Activated CD4-positive, alpha-beta T cell treated with anti-CD3 and anti-CD28 coated beads for 48 hours (primary cell): ENCODE data around the gene SNX33.
"Not testable (repeated sequence)": the region's sequence is repeated elsewhere in the genome, so short reads cannot be mapped to it uniquely, and the experiment has no call there.

ENCODE experiments used
- DNase-seq: peaks from one replicate; pipeline ENCODE4 v3.0.0-alpha.2; 2020

The SNX33 gene

DNA sequence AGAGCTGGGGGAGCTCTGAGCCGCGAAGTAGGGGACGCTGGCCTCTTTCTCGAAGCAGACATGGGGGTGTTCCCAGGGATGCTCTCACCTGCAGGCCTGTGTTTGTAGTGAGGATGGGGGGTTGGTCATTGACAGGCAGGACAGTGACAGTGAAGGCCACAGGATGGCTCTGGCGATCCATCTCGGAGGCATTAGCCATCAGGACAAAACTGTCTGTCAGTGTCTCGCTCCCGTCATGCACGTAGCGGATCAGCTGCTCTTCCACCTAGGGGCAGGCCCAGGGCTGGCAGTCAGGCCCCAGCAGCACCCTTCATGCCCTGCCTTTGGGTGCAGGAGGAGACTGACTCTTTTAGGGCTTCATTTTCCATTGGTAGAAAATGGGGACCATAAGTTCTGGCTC, 36.9 kb downstream of the SNX33 start:
- DNase-seq: no peak

- no peak for DNase-seq
Measured at GRCh38 chr15:75685195-75685594, 37.5 kb downstream of the SNX33 start.

GRCh38 chr15:75686212-75686642, 38.5 kb downstream of the SNX33 start:
- DNase-seq: peak; percentile 91

DNA sequence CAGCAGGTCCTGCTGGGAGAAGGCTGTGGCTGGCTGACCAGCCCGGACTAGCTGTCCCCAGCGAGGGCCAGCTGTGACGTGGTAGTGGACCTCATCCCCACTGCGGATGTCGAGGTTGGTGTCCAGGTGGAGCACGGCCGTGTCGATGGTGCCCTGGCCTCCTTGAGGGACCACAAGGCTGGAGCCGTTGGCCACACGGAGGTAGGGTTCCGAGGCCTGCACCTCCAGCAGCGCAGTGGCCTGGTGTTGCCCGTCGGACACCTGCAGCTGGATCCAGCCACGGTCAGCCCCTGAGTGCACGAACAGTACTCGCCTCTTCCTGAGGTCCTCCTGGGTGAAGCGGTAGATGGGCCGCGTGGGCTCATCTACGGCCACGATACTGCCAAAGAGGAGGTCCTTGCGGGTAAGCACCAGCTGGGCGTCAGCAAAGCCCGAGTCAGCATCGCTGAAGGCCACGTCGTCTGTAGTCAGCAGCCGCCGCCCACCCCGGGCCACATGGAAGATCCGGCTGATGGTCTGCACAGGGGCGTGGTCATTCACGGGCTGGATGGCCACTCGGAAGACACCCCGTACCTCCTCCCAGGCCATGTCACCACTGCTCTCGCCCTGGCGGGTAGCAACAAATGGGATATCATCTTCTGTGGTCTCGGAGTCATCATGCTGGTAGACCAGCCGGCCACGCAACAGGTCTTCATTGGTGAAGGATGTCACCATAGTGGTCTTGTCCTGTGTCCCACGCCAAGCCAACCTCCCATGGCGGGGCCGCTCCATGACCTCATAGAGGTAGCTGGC, 40.0 kb downstream of the SNX33 start:
- no peak for DNase-seq

DNA sequence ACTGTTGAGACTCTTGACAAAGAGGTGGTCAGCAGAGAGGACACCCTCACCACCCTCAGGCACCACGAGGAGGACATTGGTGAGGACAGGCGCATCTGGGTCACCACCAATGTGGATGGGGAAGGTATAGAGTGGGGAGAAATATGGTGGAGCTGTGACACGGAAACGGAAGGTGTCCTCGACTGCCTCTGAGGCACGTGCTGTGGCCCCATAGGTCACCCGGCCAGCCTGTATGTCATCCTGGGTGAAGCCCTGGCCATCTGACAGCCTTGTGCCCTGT, 40.5 kb downstream of the SNX33 start:
- DNase-seq: no peak

DNA sequence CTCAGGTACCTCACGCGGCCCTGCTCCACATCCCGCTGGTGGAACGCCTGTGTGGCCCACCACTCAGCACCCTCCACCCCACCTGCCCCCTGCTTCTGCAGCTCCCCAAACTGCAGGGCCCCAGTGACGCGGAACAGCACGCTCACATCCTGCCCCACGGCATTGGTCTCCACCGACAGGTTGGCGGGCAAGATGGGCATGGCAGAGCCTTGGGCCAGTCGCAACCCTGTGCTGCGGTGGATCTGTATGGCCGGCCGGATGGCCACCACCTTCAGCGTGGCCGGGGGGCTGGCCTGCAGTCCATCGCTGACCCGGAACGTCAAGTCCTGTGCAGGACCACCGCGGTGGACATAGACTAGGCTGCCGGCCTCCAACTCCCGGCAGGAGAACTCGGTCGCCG, 41.1 kb downstream of the SNX33 start:
- no peak for DNase-seq

- not testable (repeated sequence) for DNase-seq
Measured at GRCh38 chr15:75689429-75689828, 41.7 kb downstream of the SNX33 start.

DNA sequence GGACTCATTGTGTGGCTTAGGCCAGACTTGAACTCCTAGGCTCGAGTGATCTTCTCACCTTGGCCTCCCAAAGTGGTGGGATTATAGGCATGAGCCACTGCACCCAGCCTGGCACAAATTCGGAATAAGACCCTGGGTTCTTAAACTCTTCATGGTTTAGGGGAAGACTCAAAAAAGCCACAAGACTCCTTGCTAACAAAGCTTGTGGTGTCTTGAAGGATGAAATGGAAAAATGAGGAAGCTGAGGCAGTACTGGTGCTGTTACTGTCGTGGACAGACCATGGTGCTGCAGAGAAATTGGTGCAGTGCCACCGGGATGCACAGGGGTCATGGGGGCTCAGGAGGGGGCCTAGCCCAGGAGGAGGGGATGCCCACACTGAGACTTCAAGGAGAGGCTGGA, 44.6 kb downstream of the SNX33 start:
- not testable (repeated sequence) for DNase-seq

GRCh38 chr15:75693028-75693427, 45.3 kb downstream of the SNX33 start:
- not testable (repeated sequence) for DNase-seq

- DNase-seq: no peak
Measured at GRCh38 chr15:75693501-75694240, 46.0 kb downstream of the SNX33 start.

DNA sequence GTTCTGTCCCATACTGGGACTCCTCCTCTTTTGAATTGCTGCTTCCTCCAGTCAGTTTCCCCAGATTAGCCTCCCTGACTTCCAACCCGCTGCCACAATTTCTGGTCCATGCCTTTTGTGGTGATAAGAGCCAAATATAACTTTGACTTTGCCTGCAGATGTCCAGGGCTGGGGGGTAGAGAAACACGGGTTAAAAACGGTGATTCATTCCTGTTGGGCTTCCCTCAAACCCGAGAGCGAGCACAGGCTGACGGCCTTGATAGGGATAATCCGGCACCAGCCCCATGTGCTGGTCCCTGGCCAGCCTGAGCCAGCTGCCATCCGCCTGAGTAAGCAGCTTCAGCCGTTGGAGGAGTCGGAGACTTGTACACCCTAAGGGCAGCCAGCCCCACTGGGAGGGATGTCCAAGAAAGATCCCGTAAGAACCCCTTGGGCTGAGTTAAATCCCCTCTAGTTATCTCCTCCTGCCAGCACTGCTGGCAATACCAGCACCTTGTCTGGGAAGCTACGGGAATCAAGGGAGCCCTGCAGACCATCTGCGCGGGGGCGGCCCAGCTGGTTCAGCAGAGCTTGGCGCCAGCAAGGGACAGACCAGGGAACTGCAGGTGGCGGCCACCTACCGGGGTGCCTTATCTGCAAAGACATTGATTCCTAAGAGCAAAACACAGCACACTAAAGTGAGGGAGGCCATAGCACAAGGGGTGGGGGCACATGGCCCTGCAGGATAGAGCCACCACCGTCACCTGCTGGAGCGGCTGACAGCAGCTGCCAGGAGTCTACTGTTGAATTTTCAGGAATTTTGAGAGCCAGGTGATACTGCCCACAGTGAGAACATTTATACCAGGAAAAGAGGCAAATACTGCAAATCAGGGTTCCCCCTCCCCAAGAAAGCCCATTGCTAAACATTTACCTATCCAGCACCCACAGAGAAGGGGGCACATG, 46.8 kb downstream of the SNX33 start:
- peak; percentile 43 for DNase-seq

GRCh38 chr15:75695220-75695619, 47.5 kb downstream of the SNX33 start:
- no peak for DNase-seq

DNA sequence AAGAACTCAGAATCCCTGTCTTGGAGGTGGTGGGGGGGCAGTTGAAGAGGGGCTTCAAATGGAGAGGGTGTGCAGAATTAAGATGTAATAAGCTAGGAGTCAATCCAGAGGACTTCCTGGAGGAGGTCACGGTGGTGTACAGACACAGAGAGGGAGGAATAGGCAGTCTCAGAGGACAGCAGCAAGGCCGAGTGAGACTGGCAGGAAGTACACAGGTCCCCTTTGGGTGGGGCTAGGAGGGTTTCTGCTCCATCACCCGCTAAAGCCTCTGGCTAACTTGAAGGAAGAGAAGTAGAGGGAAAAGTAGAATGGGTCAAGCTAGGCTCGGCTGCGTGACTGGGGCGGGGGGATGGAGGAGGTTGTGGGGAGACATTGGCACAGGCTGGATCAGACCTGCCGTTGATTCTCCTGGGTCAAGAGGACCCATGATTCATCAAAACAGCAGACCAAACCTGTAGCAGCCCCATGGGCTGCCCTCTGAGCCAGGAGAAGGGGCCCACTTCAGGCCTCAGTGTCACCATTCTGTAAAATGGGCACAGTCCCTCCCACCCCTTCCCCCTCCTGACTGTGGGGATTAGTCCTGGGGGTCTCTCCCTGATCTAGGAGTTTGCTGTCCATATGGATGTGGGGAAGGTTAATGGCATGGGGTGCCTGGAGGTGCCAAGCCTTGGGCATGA, 48.1 kb downstream of the SNX33 start:
- no peak for DNase-seq

DNA sequence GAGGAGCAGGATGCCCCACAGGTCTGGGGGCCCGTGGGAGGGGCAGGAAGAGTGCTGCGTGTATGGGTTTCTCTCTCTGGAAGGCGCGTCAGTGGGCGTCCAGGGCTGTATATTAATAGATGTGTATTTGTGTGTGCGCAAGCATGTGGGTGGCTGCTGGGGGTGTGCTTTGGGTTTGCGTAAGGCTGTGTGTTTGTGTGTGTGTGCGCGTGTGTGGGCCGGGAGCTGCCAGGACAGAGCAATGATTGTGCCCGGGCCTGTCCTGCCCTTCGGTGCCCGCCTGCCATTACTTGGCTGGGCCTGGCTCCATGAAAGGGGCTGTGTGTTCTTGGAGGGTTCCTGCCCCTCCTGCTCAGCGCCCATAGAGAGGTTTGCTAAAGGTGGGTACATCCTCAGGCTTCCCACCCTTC, 48.6 kb downstream of the SNX33 start:
- DNase-seq: no peak

DNA sequence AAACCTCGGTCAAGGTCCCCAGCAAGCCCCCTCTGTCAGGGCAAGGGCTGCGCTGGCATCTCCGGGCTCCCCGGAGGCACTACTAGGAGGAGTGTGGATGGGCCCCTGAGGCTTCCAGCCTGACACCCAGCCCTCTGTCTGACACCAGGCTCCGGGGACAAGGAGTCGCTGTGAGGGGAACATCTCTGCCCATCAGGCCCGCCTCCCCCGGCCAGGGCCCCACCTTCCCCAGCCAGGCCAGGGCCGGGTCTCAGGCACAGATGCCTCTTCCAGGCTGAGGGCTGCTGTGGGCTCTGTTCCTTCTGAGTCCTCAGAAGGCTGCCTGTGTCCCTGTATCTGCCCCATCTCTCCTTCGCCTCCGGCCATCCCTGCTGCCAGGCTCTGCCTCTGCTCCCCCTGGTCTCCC, 49.1 kb downstream of the SNX33 start:
- DNase-seq: no peak

DNA sequence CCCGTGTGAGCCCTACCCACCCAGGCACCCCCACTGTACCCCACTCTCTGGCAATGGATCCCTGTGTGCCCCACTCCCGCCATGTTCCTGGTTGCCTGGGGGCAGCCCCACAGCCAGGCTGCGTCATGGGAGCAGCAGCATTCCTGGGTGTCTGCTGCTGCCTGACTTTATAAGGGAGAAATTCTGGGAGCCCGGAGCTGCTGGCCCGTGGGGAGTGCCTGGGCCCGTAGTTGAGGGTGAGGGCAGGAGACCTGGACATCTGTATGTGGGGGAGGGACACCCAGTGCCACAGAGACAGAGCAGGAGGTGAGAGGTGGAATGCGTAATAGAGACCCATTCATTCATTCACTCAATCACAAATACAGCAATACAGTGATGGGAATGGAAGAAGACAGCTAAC, 49.8 kb downstream of the SNX33 start:
- no peak for DNase-seq

GRCh38 chr15:75697974-75698747, 50.4 kb downstream of the SNX33 start:
- DNase-seq: not testable (repeated sequence)

- not testable (repeated sequence) for DNase-seq
Measured at GRCh38 chr15:75699517-75699916, 51.8 kb downstream of the SNX33 start.

DNA sequence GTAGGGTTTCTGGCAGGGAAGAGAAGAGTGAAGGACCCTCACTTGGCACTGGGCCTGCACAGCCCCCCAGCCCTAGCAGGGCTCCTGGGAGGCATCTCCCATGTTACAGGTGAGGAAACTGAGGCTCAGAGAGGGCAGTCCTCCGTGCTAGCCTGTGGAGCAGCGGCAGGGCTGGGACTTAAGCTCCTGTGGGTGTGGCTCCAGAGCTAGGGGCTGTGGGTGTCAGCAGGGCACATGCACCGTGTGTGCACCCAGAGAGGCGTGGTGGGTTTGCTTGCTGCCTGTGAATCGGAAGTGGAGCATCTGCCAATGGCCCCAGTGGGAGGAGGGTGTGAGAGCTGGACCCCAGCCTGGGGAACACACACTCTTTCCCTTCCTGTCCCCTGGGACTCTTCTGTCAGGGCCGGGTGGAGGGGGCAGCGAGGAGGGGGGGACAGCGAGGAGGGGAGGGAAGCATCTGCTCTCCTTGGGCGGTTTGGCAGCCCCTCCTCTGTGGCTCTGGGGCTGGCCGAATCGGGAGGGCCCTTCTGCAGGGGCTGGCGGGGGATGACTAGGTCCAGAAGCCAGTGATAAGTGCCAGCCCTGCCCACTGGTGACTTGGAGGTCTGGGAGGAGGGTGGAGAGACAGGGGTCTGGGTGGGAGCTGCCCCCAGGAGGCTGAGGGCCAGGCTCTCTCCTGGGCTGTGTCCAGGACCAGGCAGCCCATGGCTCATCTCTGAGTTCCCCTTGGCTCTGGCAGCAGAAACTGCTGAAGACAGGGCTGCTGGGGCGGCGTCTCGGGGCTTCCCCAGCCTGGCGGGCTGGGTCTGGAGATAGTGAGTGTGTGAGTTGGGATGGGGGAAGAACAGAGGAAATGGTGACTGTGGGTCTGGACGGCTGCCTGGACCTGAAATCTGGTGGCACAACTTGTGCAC, 52.5 kb downstream of the SNX33 start:
- peak; percentile 41 for DNase-seq

- not testable (repeated sequence) for DNase-seq
Measured at GRCh38 chr15:75701071-75702003, 53.6 kb downstream of the SNX33 start.
